CD8-positive, alpha-beta memory T cell (primary cell): Measurements from ENCODE around the gene NATD1. TPM values are rescaled to one million over a fixed set of nuclear protein-coding genes. Genes with fewer than 3 reads are reported as not detected.

Source experiments
- CTCF ChIA-PET: fragments of 350-600 bp; sonication (Branson Sonifier 250); formaldehyde crosslinking; loops from one replicate; lab custom pipeline; 2021; ENCODE audit warnings: antibody characterized with exemption; lab: Charles Lee
- POLR2A ChIA-PET: fragments of 350-600 bp; sonication (Branson Sonifier 250); formaldehyde crosslinking; loops from one replicate; lab custom pipeline; 2021; ENCODE audit warnings: antibody characterized with exemption; lab: Charles Lee
- DNase-seq, 5 donors: peaks; one replicate each; pipeline versions ENCODE4 v3.0.0 to v3.0.0-alpha.2; 2020 to 2022; ENCODE audit warnings: mixed read lengths in 1 of 5
- H3K27ac ChIP-seq: one replicate; pipeline ENCODE4 v1.7.0; 2013; ENCODE audit warnings: low read depth, mild to moderate bottlenecking, low read length, moderate library complexity
- H3K27me3 ChIP-seq: 2 replicates; pipeline ENCODE4 v1.7.0; 2013; ENCODE audit warnings: low read length, mild to moderate bottlenecking; ENCODE audit not compliant: insufficient read depth, poor library complexity, severe bottlenecking
- H3K36me3 ChIP-seq: 2 replicates; pipeline ENCODE4 v1.7.0; 2013; ENCODE audit warnings: mild to moderate bottlenecking, low read length, moderate library complexity; ENCODE audit not compliant: insufficient read depth
- H3K4me1 ChIP-seq: 2 replicates; pipeline ENCODE4 v1.7.0; 2013; ENCODE audit warnings: mild to moderate bottlenecking, low read length, moderate library complexity; ENCODE audit not compliant: insufficient read depth
- H3K4me3 ChIP-seq: 2 replicates; pipeline ENCODE4 v1.7.0; 2013; ENCODE audit warnings: mild to moderate bottlenecking, low read length
- H3K9me3 ChIP-seq: 2 replicates; pipeline ENCODE4 v1.7.0; 2013; ENCODE audit warnings: mild to moderate bottlenecking, low read length
- H3K27ac Mint-ChIP-seq, 8 donors: one replicate each; pipeline ENCODE4 v1.8.0; 2020 to 2021; ENCODE audit warnings: mixed read lengths in 8 of 8, mild to moderate bottlenecking in 6 of 8, inconsistent platforms in 3 of 8, moderate library complexity in 3 of 8
- H3K27me3 Mint-ChIP-seq, 2 donors: one replicate each; pipeline ENCODE4 v1.8.0; 2020 to 2021; ENCODE audit warnings: mixed read lengths in 2 of 2, mild to moderate bottlenecking in 1 of 2, moderate library complexity in 1 of 2
- H3K36me3 Mint-ChIP-seq, 3 donors: one replicate each; pipeline ENCODE4 v1.8.0; 2020 to 2021; ENCODE audit warnings: mixed read lengths in 3 of 3, inconsistent platforms in 1 of 3, mild to moderate bottlenecking in 1 of 3
- H3K4me1 Mint-ChIP-seq, 3 donors: one replicate each; pipeline ENCODE4 v1.8.0; 2020 to 2021; ENCODE audit warnings: mixed read lengths in 3 of 3, inconsistent platforms in 1 of 3, mild to moderate bottlenecking in 1 of 3
- H3K4me3 Mint-ChIP-seq, 7 donors: one replicate each; pipeline ENCODE4 v1.8.0; 2020 to 2021; ENCODE audit warnings: mixed read lengths in 7 of 7, mild to moderate bottlenecking in 6 of 7, moderate library complexity in 4 of 7, inconsistent platforms in 2 of 7
- H3K9me3 Mint-ChIP-seq, 5 donors: one replicate each; pipeline ENCODE4 v1.8.0; 2020 to 2022; ENCODE audit warnings: mixed read lengths in 5 of 5, mild to moderate bottlenecking in 3 of 5, moderate library complexity in 2 of 5, inconsistent platforms in 1 of 5
- polyA plus RNA-seq: library from polyadenylated mRNA; unstranded; fragments of 300-500 nt; fragmentation: Illumina TruSeq; gene quantifications from one replicate; pipeline ENCODE4 v1.2.3, GENCODE V29; 2021
- total RNA-seq, 2 experiments: library from RNA; stranded (reverse); gene quantifications; one replicate each; pipeline ENCODE4 v1.2.3, GENCODE V29; 2021

The NATD1 gene
- total and polyA plus RNA-seq, 3 experiments from 2014 or later, result 2.7 to 3.0 (median 2.8) TPM

DNA sequence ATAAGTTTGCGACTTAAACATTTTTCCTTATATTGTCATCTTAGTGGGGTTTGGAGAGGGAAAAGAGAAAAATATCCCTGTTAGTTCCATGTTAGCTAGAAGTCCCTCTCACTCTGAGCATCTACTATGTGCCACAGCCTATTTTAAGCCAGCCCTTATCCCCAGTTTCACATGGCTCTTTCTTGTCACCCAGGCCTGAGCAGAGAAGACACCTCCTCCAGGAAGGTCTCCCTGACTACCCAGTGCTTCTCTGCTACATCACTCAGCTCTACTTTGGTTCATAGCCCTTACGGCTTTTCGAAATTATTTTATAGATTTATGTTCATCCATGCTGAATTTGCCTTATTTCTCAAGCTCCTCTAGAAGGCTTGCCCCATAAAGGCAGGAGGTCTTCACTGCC is 24.1 kb upstream of the NATD1 start:
- Histone ChIP-seq H3K27me3 (no peaks in the 10 kb centered on the region), H3K4me1 (peaks cover 45% of the 10 kb centered on the region), H3K9me3 (no peaks in the 10 kb centered on the region), H3K4me3 (no peak overlapping the region), H3K27ac (no peak overlapping the region), H3K36me3 (no peaks in the 10 kb centered on the region)
- Mint-ChIP-seq H3K27ac (peak overlapping the region in 5 of 8 donors; percentile 2 to 79 (median 58)), H3K4me3 (peak overlapping the region in 4 of 7 donors; percentile 45 to 71 (median 65)), H3K4me1 (peaks cover 34 to 49% (median 41%) of the 10 kb centered on the region in 3 donors), H3K36me3 (peaks cover 0 to 1% (median 0%) of the 10 kb centered on the region in 3 donors), H3K27me3 (peaks cover 0 to 1% of the 10 kb centered on the region in 2 donors), H3K9me3 (no peaks in the 10 kb centered on the region)
- POLR2A ChIA-PET, result interaction anchor here (2.0 to 2.4 kb wide), 2 partner anchors 24 to 234 kb away, joined by 9 to 18 read pairs; partner anchors contain the start of genes NATD1 and USP22
- no peak for DNase-seq
- CTCF ChIA-PET, result interaction anchor here (0.8 to 4.0 kb wide), 7 partner anchors 10 to 235 kb away, joined by 3 to 27 read pairs (median 5); no protein-coding TSS in a partner anchor

DNA sequence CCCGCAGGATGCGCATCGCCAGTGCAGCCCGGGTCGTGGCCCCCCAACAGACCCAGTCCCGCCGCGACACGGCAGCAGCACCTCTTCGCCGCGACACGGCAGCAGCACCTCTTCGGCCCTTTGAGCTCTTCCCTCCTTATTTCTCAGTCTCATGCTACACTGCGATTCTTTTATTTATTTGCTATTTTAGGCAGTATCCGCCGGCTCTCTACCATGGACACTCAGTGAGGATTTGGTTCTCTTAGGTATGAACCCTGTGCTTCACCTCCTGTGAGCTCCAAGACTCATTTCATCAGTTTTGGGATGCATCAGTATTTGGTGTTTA is 23.0 kb upstream of the NATD1 start:
- H3K27ac ChIP-seq, result peak overlapping the region; percentile 60
- H3K4me3 Mint-ChIP-seq, result peak overlapping the region; percentile 71 to 92 (median 89)
- peak overlapping the region; percentile 26 to 99 (median 90) for H3K27ac Mint-ChIP-seq
- no peak for DNase-seq
- POLR2A ChIA-PET, result interaction anchor here (0.6 to 2.4 kb wide), 8 partner anchors 8 to 233 kb away, joined by 3 to 18 read pairs (median 4); partner anchors contain the start of genes NATD1 and USP22
- H3K4me1 ChIP-seq, result peaks cover 45% of the 10 kb centered on the region
- no peaks in the 10 kb centered on the region for H3K36me3 ChIP-seq
- H3K27me3 ChIP-seq, result no peaks in the 10 kb centered on the region
- peaks cover 0 to 1% (median 0%) of the 10 kb centered on the region in 3 donors for H3K36me3 Mint-ChIP-seq
- H3K27me3 Mint-ChIP-seq, result peaks cover 0 to 1% of the 10 kb centered on the region in 2 donors
- H3K4me1 Mint-ChIP-seq, result peaks cover 34 to 48% (median 41%) of the 10 kb centered on the region in 3 donors
- no peaks in the 10 kb centered on the region for H3K9me3 Mint-ChIP-seq
- CTCF ChIA-PET, result interaction anchor here (1.1 to 4.0 kb wide), 10 partner anchors 11 to 236 kb away, joined by 3 to 27 read pairs (median 4); no protein-coding TSS in a partner anchor
- H3K9me3 ChIP-seq, result no peaks in the 10 kb centered on the region
- H3K4me3 ChIP-seq, result peak overlapping the region; percentile 66

DNA sequence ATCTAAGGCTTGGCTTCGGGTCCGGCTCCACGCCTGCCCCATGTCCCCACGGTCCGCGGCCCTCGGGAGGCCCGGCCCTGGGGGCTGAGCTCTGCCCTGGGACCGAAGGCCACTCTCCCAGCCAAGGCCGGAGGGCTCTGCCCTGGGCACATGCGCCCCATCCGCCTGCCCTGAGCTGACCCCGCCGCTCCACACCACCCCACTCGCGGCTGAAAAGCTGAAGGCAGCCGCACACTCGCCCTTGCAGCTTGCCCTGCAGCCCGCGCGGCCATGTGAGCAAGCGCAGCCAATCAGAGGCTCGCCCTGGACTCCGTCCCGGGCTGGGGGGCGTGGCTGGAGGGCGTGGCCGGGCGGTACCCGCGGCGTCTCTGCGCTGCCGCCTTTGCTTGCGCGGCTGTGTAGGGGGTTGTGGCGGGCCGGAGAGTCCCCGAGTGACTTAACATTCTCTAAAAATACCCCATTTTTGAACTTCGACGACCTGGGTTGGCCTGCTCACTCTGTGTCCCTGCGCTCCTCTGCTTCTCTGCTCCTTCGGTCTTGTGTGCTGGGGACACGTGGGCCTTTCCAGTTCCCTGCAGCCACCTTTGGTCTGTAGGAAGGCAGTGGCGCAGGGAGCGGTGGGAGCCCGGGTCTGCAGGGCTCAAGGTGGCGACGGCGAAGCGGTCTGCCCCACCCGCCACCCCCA is 22.5 kb upstream of the NATD1 start:
- CTCF ChIA-PET, result interaction anchor here (1.1 to 4.0 kb wide), 8 partner anchors 11 to 237 kb away, joined by 3 to 27 read pairs (median 6); no protein-coding TSS in a partner anchor

DNA sequence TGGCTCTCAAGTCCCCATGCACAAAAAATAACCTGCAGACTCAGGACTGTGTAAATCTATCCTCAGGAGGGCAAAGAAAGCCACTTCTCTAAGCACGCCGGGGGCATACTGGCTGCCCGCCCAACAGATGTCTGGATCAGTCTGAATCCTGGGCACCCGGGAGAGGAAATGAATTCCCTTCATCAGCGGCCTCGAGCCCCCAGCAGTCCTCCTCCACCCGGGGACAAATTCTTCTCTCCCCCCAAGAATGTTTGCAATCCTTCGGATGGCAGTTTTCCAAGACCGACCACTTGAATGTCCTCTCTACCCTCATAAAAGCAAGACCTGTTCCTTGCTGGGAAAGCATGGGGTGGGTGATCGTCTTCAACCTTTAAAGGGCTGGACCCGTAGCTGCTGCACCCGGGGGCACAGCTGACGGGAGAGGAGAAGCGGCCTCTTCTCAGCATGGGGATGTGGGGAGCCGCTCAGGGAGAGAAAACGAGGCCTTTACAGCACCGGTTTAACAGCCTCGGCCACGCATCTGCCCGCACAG is 21.9 kb upstream of the NATD1 start:
- H3K27ac ChIP-seq, result peak overlapping the region; percentile 60
- Mint-ChIP-seq H3K4me3 (peak overlapping the region; percentile 71 to 92 (median 89)), H3K27me3 (peaks cover 0 to 1% of the 10 kb centered on the region in 2 donors)

More for the DNA sequence above, 22.5 kb upstream of the NATD1 start:
- no peaks in the 10 kb centered on the region for H3K9me3 Mint-ChIP-seq
- no peaks in the 10 kb centered on the region for H3K9me3 ChIP-seq
- H3K4me3 Mint-ChIP-seq, result peak overlapping the region; percentile 71 to 92 (median 89)
- peak overlapping the region; percentile 60 for H3K27ac ChIP-seq
- no peaks in the 10 kb centered on the region for H3K36me3 ChIP-seq
- peak; percentile 86 to 95 (median 92) for DNase-seq
- H3K27me3 ChIP-seq, result no peaks in the 10 kb centered on the region
- H3K4me1 ChIP-seq, result peaks cover 45% of the 10 kb centered on the region
- H3K27me3 Mint-ChIP-seq, result peaks cover 0 to 1% of the 10 kb centered on the region in 2 donors
- POLR2A ChIA-PET, result interaction anchor here (0.6 to 2.4 kb wide), 8 partner anchors 8 to 248 kb away, joined by 3 to 18 read pairs (median 4); partner anchors contain the start of gene NATD1
- H3K27ac Mint-ChIP-seq, result peak overlapping the region; percentile 67 to 96 (median 88)
- H3K4me3 ChIP-seq, result peak overlapping the region; percentile 66
- H3K36me3 Mint-ChIP-seq, result peaks cover 0 to 1% (median 0%) of the 10 kb centered on the region in 3 donors
- H3K4me1 Mint-ChIP-seq, result peaks cover 34 to 45% (median 41%) of the 10 kb centered on the region in 3 donors

DNA sequence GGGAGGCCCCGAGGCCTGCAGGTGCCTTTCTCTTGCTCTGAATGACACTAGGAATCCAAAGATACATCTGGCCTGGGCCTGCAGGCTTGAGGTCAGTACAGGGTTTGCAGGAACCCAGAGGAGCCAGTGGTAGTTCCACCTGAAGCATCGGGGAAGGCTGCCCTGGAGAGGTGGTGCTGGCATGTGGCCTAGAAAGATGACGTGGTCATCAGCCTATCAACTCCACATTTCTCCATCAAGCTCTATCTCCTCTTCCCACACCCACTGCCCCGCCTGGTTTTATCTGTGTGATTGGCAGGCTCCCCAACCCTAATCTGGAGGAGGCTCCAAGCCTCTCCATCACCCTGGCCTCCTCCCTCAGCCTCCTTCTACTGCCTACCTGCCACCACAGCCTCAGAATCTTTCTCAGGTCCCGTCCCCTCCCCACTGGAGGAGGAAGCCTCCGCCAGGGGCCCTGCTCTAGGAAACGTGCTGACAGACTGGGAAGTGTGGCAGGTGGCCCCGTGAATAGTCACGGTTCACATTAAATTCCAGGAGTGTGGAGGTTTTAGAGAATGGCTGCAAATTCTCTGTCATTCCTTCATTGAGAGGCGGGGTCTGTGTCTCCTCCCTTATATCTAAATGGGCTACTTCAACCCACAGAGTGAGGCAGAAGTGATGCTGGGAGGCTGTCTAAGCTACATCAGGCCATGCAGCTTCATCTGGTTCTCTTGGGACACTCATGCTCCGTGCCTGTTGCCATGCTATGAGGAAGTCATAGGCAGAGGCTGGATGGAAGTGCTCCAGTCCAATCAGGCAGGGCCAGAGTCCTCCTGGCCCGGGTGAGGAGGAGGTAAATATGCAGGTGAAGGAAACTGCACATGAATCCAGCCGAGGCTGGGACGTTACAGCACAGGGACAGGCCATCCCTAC is 19.9 kb upstream of the NATD1 start:
- H3K4me3 Mint-ChIP-seq, result peak overlapping the region in 2 of 7 donors; percentile 57 to 73
- peaks cover 0 to 1% (median 0%) of the 10 kb centered on the region in 3 donors for H3K36me3 Mint-ChIP-seq
- peak overlapping the region in 1 of 8 donors; percentile 72 for H3K27ac Mint-ChIP-seq
- no peaks in the 10 kb centered on the region for H3K9me3 ChIP-seq
- H3K4me1 ChIP-seq, result peaks cover 32% of the 10 kb centered on the region
- no peak for DNase-seq
- ChIA-PET POLR2A (no interaction called here), CTCF (no interaction called here)
- H3K9me3 Mint-ChIP-seq, result no peaks in the 10 kb centered on the region
- no peaks in the 10 kb centered on the region for H3K36me3 ChIP-seq
- H3K27me3 Mint-ChIP-seq, result peaks cover 0 to 1% of the 10 kb centered on the region in 2 donors
- H3K27me3 ChIP-seq, result no peaks in the 10 kb centered on the region
- peaks cover 26 to 38% (median 35%) of the 10 kb centered on the region in 3 donors for H3K4me1 Mint-ChIP-seq
- no peak overlapping the region for H3K4me3 ChIP-seq
- H3K27ac ChIP-seq, result no peak overlapping the region

More for the DNA sequence above, 21.9 kb upstream of the NATD1 start:
- Histone ChIP-seq H3K4me3 (peak overlapping the region; percentile 66), H3K27me3 (no peaks in the 10 kb centered on the region), H3K4me1 (peaks cover 42% of the 10 kb centered on the region), H3K9me3 (no peaks in the 10 kb centered on the region), H3K36me3 (no peaks in the 10 kb centered on the region)
- no peak for DNase-seq
- Mint-ChIP-seq H3K4me1 (peaks cover 30 to 42% (median 38%) of the 10 kb centered on the region in 3 donors), H3K9me3 (no peaks in the 10 kb centered on the region), H3K36me3 (peaks cover 0 to 1% (median 0%) of the 10 kb centered on the region in 3 donors), H3K27ac (peak overlapping the region in 3 of 8 donors; percentile 40 to 94 (median 51))
- ChIA-PET CTCF (interaction anchor here (1.4 to 4.0 kb wide), 5 partner anchors 12 to 237 kb away, joined by 4 to 27 read pairs (median 7); no protein-coding TSS in a partner anchor), POLR2A (interaction anchor here (0.6 to 2.4 kb wide), 6 partner anchors 13 to 249 kb away, joined by 3 to 18 read pairs (median 4); partner anchors contain the start of gene NATD1)

DNA sequence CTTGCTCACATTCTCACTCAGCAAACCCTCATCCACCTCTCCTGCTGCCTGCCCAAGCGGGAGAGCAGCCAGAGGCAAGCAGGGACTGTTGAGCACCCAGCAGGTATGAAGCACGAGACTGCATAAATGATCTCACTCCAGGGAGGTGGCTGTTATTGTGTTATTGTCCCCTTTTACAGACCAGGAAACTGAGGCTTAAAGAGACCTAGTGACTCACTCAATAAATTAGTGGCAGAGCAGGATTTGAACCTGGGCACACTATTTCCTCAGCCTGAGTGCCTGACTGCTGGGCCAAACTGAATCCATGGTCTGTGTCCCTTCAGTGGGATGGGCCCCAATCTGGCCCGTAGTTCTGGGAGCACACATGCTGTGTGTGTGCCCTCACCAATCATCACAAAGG is 19.0 kb upstream of the NATD1 start:
- H3K4me1 Mint-ChIP-seq, result peaks cover 32 to 44% (median 37%) of the 10 kb centered on the region in 3 donors
- H3K4me1 ChIP-seq, result peaks cover 31% of the 10 kb centered on the region
- H3K36me3 ChIP-seq, result no peaks in the 10 kb centered on the region
- ChIA-PET CTCF (no interaction called here), POLR2A (no interaction called here)
- H3K9me3 ChIP-seq, result no peaks in the 10 kb centered on the region
- H3K27me3 ChIP-seq, result no peaks in the 10 kb centered on the region
- no peak overlapping the region for H3K4me3 ChIP-seq
- no peak overlapping the region for H3K4me3 Mint-ChIP-seq
- H3K27me3 Mint-ChIP-seq, result peaks cover 0 to 1% of the 10 kb centered on the region in 2 donors
- peaks cover 0 to 1% (median 0%) of the 10 kb centered on the region in 3 donors for H3K36me3 Mint-ChIP-seq
- H3K27ac Mint-ChIP-seq, result no peak overlapping the region
- no peak overlapping the region for H3K27ac ChIP-seq
- no peaks in the 10 kb centered on the region for H3K9me3 Mint-ChIP-seq
- no peak for DNase-seq

DNA sequence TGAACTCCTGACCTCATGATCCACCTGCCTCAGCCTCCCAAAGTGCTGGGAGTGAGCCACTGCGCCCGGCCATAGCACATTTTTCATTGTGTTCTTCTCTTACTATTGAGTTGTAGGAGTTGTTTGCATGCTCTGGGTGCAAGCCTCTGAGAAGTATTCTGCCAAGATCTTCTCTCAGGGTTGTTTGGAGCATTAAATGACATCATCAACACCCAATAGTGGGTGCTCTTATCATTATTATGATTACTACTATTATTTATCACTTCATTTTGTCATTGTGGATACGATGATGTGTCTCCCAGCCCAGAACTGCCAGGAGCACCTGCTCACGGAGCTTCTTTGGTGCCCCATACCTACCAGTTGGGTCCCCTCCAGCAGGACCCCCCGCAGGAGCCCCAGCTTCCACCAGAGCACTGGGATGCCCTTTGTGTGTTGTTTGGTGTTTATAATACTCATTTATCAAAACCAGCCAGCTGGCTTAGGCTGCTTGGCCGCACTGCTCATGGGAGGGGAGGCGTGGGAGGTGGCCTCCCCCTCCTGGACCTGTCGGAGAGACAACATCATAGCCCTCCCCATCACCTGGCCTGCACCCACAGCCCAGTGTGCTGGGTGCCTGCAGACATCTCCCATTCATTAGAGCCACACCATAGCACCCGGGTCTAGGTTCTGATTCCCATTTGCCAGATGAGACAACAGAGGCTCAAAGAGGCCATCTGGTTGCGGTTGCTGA is 18.4 kb upstream of the NATD1 start:
- H3K4me3 Mint-ChIP-seq, result no peak overlapping the region
- no peak overlapping the region for H3K27ac ChIP-seq
- no peaks in the 10 kb centered on the region for H3K9me3 ChIP-seq
- ChIA-PET CTCF (no interaction called here), POLR2A (no interaction called here)
- no peaks in the 10 kb centered on the region for H3K36me3 ChIP-seq
- H3K9me3 Mint-ChIP-seq, result no peaks in the 10 kb centered on the region
- peaks cover 0 to 1% (median 0%) of the 10 kb centered on the region in 3 donors for H3K36me3 Mint-ChIP-seq
- no peaks in the 10 kb centered on the region for H3K27me3 ChIP-seq
- no peak overlapping the region for H3K4me3 ChIP-seq
- DNase-seq, result no peak
- H3K4me1 Mint-ChIP-seq, result peaks cover 34 to 44% (median 41%) of the 10 kb centered on the region in 3 donors
- H3K27me3 Mint-ChIP-seq, result peaks cover 0 to 1% of the 10 kb centered on the region in 2 donors
- H3K4me1 ChIP-seq, result peaks cover 31% of the 10 kb centered on the region
- H3K27ac Mint-ChIP-seq, result no peak overlapping the region
